Panc1 (cell line): ENCODE measurements around the gene RYR3. TPM values are rescaled to one million over a fixed set of nuclear protein-coding genes. Genes with fewer than 3 reads are reported as not detected.

Source experiments
- ATAC-seq: fragments of 200-7000 bp; cut with Tn5 transposase; 2 replicates; pipeline ENCODE4 v1.9.1; 2020; ENCODE audit warnings: mild to moderate bottlenecking, moderate library complexity
- BruUV-seq: library from RNA; stranded (reverse); fragments of 400-500 nt; replicated peaks from 2 replicates; lab custom pipeline; 2021; lab: Mats Ljungman, UMichigan
- CTCF ChIA-PET: fragments of 300-600 bp; sonication (Branson Sonifier 250); formaldehyde crosslinking; loops from one replicate; lab custom pipeline; 2022; ENCODE audit warnings: antibody characterized with exemption; lab: Charles Lee
- POLR2A ChIA-PET: fragments of 300-600 bp; sonication (Branson Sonifier 250); formaldehyde crosslinking; loops from one replicate; lab custom pipeline; 2022; ENCODE audit warnings: antibody characterized with exemption; lab: Charles Lee
- DNase-seq: peaks from one replicate; pipeline ENCODE4 v3.0.0-alpha.2; 2010; ENCODE audit warnings: low read depth, low spot score
- H3K27ac ChIP-seq: 2 replicates; pipeline ENCODE4 v1.5.1; 2011; ENCODE audit warnings: mild to moderate bottlenecking, low read length, inconsistent platforms
- H3K27me3 ChIP-seq: fragments of 200-500 bp; sonication (Bioruptor generic); 2 replicates; pipeline ENCODE4 v1.6.0; 2014; ENCODE audit warnings: low read length, inconsistent platforms; ENCODE audit not compliant: control insufficient read depth, insufficient read depth
- H3K36me3 ChIP-seq: fragments of 200-500 bp; sonication (Bioruptor generic); 2 replicates; pipeline ENCODE4 v1.5.1; 2014; ENCODE audit warnings: inconsistent platforms, mild to moderate bottlenecking, low read length, moderate library complexity; ENCODE audit not compliant: control insufficient read depth, insufficient read depth
- H3K4me1 ChIP-seq: 2 replicates; pipeline ENCODE4 v1.5.1; 2011; ENCODE audit warnings: inconsistent platforms, mild to moderate bottlenecking, low read length, moderate library complexity; ENCODE audit not compliant: control insufficient read depth, insufficient read depth
- H3K4me3 ChIP-seq, 2 experiments: 2 replicates each; pipeline ENCODE4 v1.5.1; 2011 to 2012; ENCODE audit warnings: low read depth in 2 of 2, low read length in 2 of 2, mild to moderate bottlenecking in 2 of 2, inconsistent platforms in 1 of 2, moderate library complexity in 1 of 2
- H3K9me3 ChIP-seq: fragments of 200-500 bp; sonication (Bioruptor generic); 2 replicates; pipeline ENCODE4 v1.5.1; 2014; ENCODE audit warnings: low read depth, mild to moderate bottlenecking, inconsistent platforms, low read length, moderate library complexity; ENCODE audit not compliant: control insufficient read depth, insufficient read depth
- CTCF ChIP-seq: fragments of 450-650 bp; IDR thresholded peaks from 2 replicates; pipeline ENCODE4 v1.5.1; 2017; ENCODE audit warnings: mild to moderate bottlenecking
- POLR2AphosphoS5 ChIP-seq: IDR thresholded peaks from 2 replicates; pipeline ENCODE4 v1.6.1; 2012; ENCODE audit warnings: mild to moderate bottlenecking, low read depth, low read length, moderate library complexity
- SIN3A ChIP-seq: IDR thresholded peaks from 2 replicates; pipeline ENCODE4 v1.6.1; 2012; ENCODE audit warnings: low read depth, mild to moderate bottlenecking, low read length, moderate library complexity, borderline replicate concordance; ENCODE audit not compliant: insufficient read depth
- TCF7L2 ChIP-seq: IDR thresholded peaks from 2 replicates; pipeline ENCODE4 v1.6.1; 2011; ENCODE audit warnings: mild to moderate bottlenecking, low read depth, low read length, inconsistent platforms
- in situ Hi-C: cut with HindIII; loops from 2 replicates; pipeline ENCODE4 v1.10.0; 2016; ENCODE audit warnings: low sequenced_read_pairs, low pct_unique_long_range_greater_than_20kb
- intact Hi-C: fragments of 100-400 bp; cut with micrococcal nuclease; formaldehyde crosslinking; loops from one replicate; pipeline ENCODE4 v1.10.0; 2022; ENCODE audit not compliant: unreplicated experiment
- total RNA-seq: library from RNA; stranded (reverse); gene quantifications from one replicate; pipeline ENCODE4 v1.2.1, GENCODE V29; 2021; ENCODE audit not compliant: unreplicated experiment
- TF ChIP-seq, protein P1 (sequence below), 2 experiments: IDR thresholded peaks; 2 replicates each; pipeline ENCODE4 v1.6.1; 2011 to 2012; ENCODE audit warnings: low read depth in 2 of 2, control low read depth in 1 of 2, low read length in 1 of 2, mild to moderate bottlenecking in 1 of 2, moderate library complexity in 1 of 2; ENCODE audit not compliant: insufficient read depth in 1 of 2

RYR3 gene
- total RNA-seq, 1 experiment from 2014 or later: not detected

DNA sequence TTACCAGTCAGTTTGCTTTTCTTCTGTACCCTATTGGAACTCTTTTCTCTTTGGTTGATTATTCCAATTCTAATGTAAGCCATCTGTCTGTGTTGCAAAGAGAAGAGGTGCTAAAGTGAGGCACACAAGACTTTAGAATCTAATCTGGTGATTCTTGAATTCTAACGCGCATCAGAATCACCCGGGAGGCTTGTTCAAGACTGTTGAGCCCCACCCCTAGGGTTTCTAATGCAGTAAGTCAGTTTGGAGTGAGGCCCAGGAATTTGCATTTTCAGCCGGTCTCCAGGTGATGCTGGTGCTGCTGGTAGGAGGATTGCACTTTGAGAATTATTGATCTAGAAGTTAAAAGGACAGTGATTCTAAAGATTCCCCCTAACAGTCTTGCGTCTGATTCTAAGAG lies 472.2 kb downstream of the RYR3 start:
- intact Hi-C loops (no loop called here), in situ Hi-C loops (no loop called here)
- ChIA-PET CTCF (no interaction called here), POLR2A (no interaction called here)
- no TSS peak for BruUV-seq
- TF ChIP-seq, protein P1, sequence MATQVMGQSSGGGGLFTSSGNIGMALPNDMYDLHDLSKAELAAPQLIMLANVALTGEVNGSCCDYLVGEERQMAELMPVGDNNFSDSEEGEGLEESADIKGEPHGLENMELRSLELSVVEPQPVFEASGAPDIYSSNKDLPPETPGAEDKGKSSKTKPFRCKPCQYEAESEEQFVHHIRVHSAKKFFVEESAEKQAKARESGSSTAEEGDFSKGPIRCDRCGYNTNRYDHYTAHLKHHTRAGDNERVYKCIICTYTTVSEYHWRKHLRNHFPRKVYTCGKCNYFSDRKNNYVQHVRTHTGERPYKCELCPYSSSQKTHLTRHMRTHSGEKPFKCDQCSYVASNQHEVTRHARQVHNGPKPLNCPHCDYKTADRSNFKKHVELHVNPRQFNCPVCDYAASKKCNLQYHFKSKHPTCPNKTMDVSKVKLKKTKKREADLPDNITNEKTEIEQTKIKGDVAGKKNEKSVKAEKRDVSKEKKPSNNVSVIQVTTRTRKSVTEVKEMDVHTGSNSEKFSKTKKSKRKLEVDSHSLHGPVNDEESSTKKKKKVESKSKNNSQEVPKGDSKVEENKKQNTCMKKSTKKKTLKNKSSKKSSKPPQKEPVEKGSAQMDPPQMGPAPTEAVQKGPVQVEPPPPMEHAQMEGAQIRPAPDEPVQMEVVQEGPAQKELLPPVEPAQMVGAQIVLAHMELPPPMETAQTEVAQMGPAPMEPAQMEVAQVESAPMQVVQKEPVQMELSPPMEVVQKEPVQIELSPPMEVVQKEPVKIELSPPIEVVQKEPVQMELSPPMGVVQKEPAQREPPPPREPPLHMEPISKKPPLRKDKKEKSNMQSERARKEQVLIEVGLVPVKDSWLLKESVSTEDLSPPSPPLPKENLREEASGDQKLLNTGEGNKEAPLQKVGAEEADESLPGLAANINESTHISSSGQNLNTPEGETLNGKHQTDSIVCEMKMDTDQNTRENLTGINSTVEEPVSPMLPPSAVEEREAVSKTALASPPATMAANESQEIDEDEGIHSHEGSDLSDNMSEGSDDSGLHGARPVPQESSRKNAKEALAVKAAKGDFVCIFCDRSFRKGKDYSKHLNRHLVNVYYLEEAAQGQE (IDR thresholded peaks at IDR 0.05; ENCODE audit: insufficient read depth in 1 of 2, low read depth in 2 of 2, low read length in 1 of 2): no peak
- TF ChIP-seq SIN3A (no peak), POLR2AphosphoS5 (no peak), TCF7L2 (no peak), CTCF (no peak)
- DNase-seq: no peak
- no peaks in the 10 kb centered on the region for H3K9me3 ChIP-seq
- peaks cover 2% of the 10 kb centered on the region for H3K27me3 ChIP-seq
- H3K4me3 ChIP-seq: no peak overlapping the region
- H3K27ac ChIP-seq: no peak overlapping the region
- H3K4me1 ChIP-seq: no peaks in the 10 kb centered on the region
- ATAC-seq: no peak
- no peaks in the 10 kb centered on the region for H3K36me3 ChIP-seq

- intact Hi-C loops (no loop called here), in situ Hi-C loops (no loop called here)
- ATAC-seq: no peak
- BruUV-seq: no TSS peak
- ChIA-PET CTCF (interaction anchor here (0.6 kb wide), 1 partner anchor 48 kb away, joined by 3 read pairs; no protein-coding TSS in a partner anchor), POLR2A (no interaction called here)
- Histone ChIP-seq H3K9me3 (no peaks in the 10 kb centered on the region), H3K4me3 (no peak overlapping the region), H3K4me1 (no peaks in the 10 kb centered on the region), H3K27ac (no peak overlapping the region), H3K27me3 (peaks cover 2% of the 10 kb centered on the region), H3K36me3 (no peaks in the 10 kb centered on the region)
- no peak for DNase-seq
- TF ChIP-seq TCF7L2: no peak
- TF ChIP-seq CTCF: no peak
- TF ChIP-seq POLR2AphosphoS5: no peak
- TF ChIP-seq, protein P1 (IDR thresholded peaks at IDR 0.05; ENCODE audit: insufficient read depth in 1 of 2, low read depth in 2 of 2, low read length in 1 of 2): no peak
- no peak for TF ChIP-seq SIN3A
Observed at GRCh38 chr15:33785366-33785765, 474.6 kb downstream of the RYR3 start.
